Measurements from ENCODE around the gene TOLLIP. TPM values are rescaled to one million over a fixed set of nuclear protein-coding genes. Genes with fewer than 3 reads are reported as not detected.

Gene TOLLIP
- total RNA-seq, 2 donors from 2014 or later = 29.5 to 36.1 TPM

DNA sequence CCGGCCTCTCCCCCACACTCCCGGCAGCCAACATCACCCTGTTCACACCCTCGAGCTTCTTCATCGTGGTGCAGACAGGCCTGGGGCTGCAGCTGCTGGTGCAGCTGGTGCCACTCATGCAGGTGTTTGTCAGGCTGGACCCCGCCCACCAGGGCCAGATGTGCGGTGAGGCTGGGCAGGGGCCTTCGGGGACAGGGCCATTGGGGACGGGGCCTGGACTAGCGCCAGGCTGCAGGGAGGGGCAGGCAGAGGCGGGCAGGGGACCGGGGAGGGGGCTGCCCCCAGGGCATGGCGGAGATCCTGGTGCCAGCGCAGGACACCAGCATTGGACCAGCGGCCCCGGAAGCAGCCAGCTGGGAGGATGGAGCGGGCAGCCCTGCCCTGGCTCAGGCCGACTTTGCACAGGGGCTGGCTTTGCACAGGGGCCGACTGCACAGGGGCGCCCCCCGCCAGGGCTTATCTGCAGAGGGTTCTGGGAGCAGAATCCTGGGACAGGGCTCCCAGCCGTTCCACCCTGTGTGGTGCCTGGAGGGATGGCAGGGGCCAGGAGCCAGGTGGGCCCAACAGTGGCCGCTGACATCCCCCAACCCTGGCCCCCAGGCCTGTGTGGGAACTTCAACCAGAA, 77.9 kb downstream of the TOLLIP start:
- ATAC-seq = no peak
- H3K36me3 Mint-ChIP-seq = no peaks in the 10 kb centered on the region
- H3K27ac Mint-ChIP-seq = no peak overlapping the region
- no peak for DNase-seq (ENCODE audit: low spot score in 2 of 2)
- H3K9me3 Mint-ChIP-seq = no peaks in the 10 kb centered on the region

- H3K9me3 Mint-ChIP-seq = no peaks in the 10 kb centered on the region
- no peak for ATAC-seq
Measured at GRCh38 chr11:1230456-1231395, 78.7 kb downstream of the TOLLIP start.

DNA sequence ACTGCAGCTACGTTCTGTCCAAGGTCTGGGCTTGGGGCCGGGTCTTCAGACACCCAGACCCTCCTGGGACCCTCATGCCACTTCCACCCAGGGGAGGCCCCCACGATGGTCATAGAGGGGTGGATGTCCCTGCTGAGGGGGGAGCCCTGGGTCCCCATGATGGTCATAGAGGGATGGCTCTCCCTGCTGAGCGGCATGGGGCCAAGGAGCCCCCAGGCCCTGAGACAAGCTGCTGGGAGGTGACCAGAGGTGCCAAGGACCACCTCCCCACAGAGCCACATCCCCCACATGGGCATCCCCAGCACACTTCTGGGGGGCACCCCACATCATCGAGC, 79.3 kb downstream of the TOLLIP start:
- H3K9me3 Mint-ChIP-seq = no peaks in the 10 kb centered on the region
- DNase-seq (ENCODE audit: low spot score in 2 of 2) (no peak), ATAC-seq (no peak)
- no peaks in the 10 kb centered on the region for H3K36me3 Mint-ChIP-seq
- H3K27ac Mint-ChIP-seq = no peak overlapping the region

More at GRCh38 chr11:1230456-1231395, 78.7 kb downstream of the TOLLIP start:
- Mint-ChIP-seq H3K27ac (no peak overlapping the region), H3K36me3 (no peaks in the 10 kb centered on the region)
- DNase-seq (ENCODE audit: low spot score in 2 of 2) = no peak

- Mint-ChIP-seq H3K9me3 (no peaks in the 10 kb centered on the region), H3K27ac (no peak overlapping the region), H3K36me3 (no peaks in the 10 kb centered on the region)
- no peak for ATAC-seq
- no peak for DNase-seq (ENCODE audit: low spot score in 2 of 2)
Measured at GRCh38 chr11:1229471-1230120, 79.8 kb downstream of the TOLLIP start.

GRCh38 chr11:1228921-1229451, 80.4 kb downstream of the TOLLIP start:
- no peak for DNase-seq (ENCODE audit: low spot score in 2 of 2)
- H3K36me3 Mint-ChIP-seq = no peaks in the 10 kb centered on the region
- no peak overlapping the region for H3K27ac Mint-ChIP-seq
- no peaks in the 10 kb centered on the region for H3K9me3 Mint-ChIP-seq
- no peak for ATAC-seq

DNA sequence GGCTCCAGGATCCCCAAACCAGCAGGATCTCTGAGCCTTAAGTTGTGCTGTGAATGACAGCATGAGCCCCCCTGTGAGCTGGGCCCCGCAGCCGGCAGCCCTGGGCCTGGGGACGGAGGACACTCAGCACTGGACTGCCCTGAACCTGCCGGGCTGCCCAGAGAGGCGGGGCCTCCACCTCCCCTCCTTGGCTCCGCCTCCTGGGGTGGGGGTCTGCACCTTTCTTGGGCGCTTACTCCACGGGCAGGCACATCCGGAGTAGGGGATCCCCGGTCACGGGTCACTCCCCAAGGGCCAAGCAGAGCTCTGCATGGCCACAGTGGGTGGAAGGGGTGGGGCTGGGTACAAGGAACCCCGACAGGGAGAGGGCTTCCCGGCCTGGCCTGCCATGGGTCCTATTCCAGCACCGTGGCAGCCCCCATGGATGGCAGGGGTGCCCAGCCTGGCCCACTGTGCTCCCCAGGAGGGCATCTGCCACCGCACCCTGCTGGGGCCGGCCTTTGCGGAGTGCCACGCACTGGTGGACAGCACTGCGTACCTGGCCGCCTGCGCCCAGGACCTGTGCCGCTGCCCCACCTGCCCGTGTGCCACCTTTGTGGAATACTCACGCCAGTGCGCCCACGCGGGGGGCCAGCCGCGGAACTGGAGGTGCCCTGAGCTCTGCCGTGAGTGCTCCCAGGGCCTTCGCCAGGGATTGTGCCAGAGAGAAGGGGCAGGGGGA, 81.2 kb downstream of the TOLLIP start:
- Mint-ChIP-seq H3K27ac (no peak overlapping the region), H3K36me3 (no peaks in the 10 kb centered on the region), H3K9me3 (no peaks in the 10 kb centered on the region)
- ATAC-seq (no peak), DNase-seq (ENCODE audit: low spot score in 2 of 2) (no peak)

GRCh38 chr11:1227551-1228100, 81.8 kb downstream of the TOLLIP start:
- Mint-ChIP-seq H3K27ac (no peak overlapping the region), H3K9me3 (no peaks in the 10 kb centered on the region), H3K36me3 (no peaks in the 10 kb centered on the region)
- no peak for ATAC-seq
- DNase-seq (ENCODE audit: low spot score in 2 of 2) = no peak

DNA sequence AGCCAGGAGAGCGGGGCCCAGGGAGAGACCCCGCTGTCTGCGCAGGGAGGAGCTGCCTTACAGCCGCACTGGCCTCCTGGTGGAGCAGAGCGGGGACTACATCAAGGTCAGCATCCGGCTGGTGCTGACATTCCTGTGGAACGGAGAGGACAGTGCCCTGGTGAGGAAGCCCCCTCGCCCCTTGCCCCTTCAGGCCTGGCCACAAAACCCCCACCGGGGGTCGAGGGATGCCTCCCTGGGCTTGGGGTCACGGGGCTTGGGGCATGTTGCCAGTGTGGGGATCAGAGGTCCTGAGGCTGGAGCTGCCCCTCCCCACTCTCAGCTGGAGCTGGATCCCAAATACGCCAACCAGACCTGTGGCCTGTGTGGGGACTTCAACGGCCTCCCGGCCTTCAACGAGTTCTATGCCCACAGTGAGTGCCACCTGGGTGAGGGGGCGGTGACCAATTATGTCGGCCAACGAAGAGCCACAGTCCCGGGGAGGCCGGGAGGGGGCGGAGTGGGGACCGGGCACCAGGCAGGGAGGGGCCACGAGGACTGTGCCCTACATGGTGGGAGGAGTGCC, 82.4 kb downstream of the TOLLIP start:
- no peaks in the 10 kb centered on the region for H3K36me3 Mint-ChIP-seq
- no peak for ATAC-seq
- H3K9me3 Mint-ChIP-seq = no peaks in the 10 kb centered on the region
- no peak overlapping the region for H3K27ac Mint-ChIP-seq
- no peak for DNase-seq (ENCODE audit: low spot score in 2 of 2)

DNA sequence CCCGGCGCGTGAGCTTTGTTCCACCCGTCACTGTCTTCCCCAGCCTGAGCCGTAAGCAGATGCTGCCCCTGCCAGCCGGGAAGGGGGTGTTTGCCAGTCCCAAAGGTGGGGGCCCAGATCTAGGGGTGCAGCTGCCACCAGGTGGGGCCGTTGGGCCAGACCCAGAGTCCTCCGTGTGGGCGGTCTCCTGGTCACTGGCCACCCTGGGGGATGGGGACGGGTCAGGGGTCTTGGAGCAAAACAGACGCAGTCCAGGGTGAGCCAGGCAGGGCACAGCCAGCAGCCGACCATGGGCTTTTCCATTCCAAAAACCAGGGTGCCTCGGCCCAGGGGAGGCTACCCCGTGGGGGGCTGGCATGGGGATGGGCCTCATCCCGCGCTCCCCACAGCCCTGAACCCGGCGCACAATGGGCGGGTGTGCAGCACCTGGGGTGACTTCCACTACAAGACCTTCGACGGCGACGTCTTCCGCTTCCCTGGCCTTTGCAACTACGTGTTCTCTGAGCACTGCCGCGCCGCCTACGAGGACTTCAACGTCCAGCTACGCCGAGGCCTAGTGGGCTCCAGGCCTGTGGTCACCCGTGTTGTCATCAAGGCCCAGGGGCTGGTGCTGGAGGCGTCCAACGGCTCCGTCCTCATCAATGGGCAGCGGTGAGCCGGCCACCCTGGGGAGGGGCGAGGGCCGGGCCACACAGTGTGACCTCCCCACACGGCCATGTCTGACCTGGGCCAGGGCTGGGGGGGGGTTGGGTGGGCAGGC, 83.0 kb downstream of the TOLLIP start:
- Mint-ChIP-seq H3K9me3 (no peaks in the 10 kb centered on the region), H3K36me3 (no peaks in the 10 kb centered on the region), H3K27ac (no peak overlapping the region)
- no peak for DNase-seq (ENCODE audit: low spot score in 2 of 2)
- ATAC-seq = no peak

GRCh38 chr11:1225386-1226225, 83.8 kb downstream of the TOLLIP start:
- Mint-ChIP-seq H3K9me3 (no peaks in the 10 kb centered on the region), H3K36me3 (no peaks in the 10 kb centered on the region), H3K27ac (no peak overlapping the region)
- DNase-seq (ENCODE audit: low spot score in 2 of 2) = no peak
- no peak for ATAC-seq

DNA sequence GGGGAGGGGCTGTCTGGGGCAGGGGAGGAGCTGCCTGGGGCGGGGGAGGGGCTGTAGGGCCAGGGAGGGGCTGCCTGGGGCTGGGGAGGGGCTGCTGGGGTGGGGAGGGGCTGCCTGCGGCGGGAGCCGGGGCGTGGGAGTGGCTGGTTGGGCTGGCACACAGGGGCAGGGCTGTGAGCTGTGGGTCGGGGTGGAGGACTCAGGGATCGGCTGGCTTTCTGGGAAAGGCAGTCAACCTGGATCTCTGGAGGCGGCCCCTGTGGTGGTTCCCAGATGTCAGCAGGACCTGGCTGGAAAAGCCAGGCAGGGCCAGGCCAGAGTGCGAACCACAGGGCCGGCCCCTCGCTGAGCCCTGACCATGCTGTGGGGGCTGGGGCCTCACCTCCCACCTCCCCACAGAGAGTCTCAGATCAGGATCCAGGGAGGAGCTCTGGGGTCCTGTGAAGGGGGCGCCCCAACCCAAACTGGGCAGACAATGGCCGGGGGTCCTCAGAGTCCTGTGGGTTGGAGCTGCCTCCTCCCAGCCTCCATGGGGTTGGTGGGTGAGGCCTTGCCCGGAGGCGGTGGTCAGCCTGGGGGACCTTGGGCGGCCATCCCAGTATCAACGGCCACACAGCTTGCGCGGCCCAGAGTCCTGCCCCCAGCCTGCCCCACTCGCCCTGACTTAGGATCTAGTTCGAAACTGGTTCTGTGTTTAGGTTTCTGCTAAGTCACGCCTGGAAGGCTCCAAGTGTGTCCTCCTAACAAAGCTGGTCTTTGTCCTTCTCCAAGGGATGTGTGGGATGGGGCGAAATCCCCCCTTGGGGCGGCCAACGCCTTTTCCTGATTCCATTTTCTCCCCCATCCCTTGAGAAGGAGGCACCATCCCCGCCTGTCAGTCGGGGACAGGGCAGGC, 84.7 kb downstream of the TOLLIP start:
- ATAC-seq = no peak
- Mint-ChIP-seq H3K27ac (no peak overlapping the region), H3K36me3 (no peaks in the 10 kb centered on the region), H3K9me3 (no peaks in the 10 kb centered on the region)
- peak in 1 of 2 donors; percentile 44 for DNase-seq (ENCODE audit: low spot score in 2 of 2)
